Activated CD4-positive, alpha-beta T cell treated with anti-CD3 and anti-CD28 coated beads for 1 hour (primary cell): ENCODE measurements around the gene LYSMD1.
"Not testable (repeated sequence)": the region's sequence is repeated elsewhere in the genome, so short reads cannot be mapped to it uniquely, and the experiment has no call there.

Source experiments
- DNase-seq: peaks from one replicate; pipeline ENCODE4 v3.0.0-alpha.2; 2020

The LYSMD1 gene

GRCh38 chr1:151165738-151166504 lies at the start of gene LYSMD1, which contains the start of gene SCNM1:
Gene LYSMD1 (minus strand): TSS chr1:151165902. CDS start chr1:151165258, 644 bp downstream.
Gene SCNM1 (plus strand): TSS chr1:151166144. CDS start chr1:151166153, 9 bp downstream.
- DNase-seq = peak; percentile 92

GRCh38 chr1:151213560-151213959 lies 47.9 kb upstream of the LYSMD1 start:
- DNase-seq = no peak

GRCh38 chr1:151211972-151212705 lies 46.4 kb upstream of the LYSMD1 start:
- DNase-seq = no peak

GRCh38 chr1:151210830-151211229 lies 45.1 kb upstream of the LYSMD1 start:
- DNase-seq = no peak

- not testable (repeated sequence) for DNase-seq
Observed at GRCh38 chr1:151205381-151205965, 39.8 kb upstream of the LYSMD1 start.

GRCh38 chr1:151199873-151200581 lies 34.3 kb upstream of the LYSMD1 start:
- DNase-seq = no peak

- peak; percentile 98 for DNase-seq
Observed at GRCh38 chr1:151198254-151199127, 32.8 kb upstream of the LYSMD1 start, which contains the start of gene PIP5K1A. Gene PIP5K1A (plus strand): TSS chr1:151198552. CDS start chr1:151198997, 445 bp downstream.

- DNase-seq = no peak
Observed at GRCh38 chr1:151197863-151198253, 32.2 kb upstream of the LYSMD1 start.

- no peak for DNase-seq
Observed at GRCh38 chr1:151196292-151196800, 30.6 kb upstream of the LYSMD1 start.

- not testable (repeated sequence) for DNase-seq
Observed at GRCh38 chr1:151194894-151195594, 29.3 kb upstream of the LYSMD1 start.

- DNase-seq = no peak
Observed at GRCh38 chr1:151193856-151194255, 28.2 kb upstream of the LYSMD1 start.

GRCh38 chr1:151193304-151193703 lies 27.6 kb upstream of the LYSMD1 start:
- no peak for DNase-seq

GRCh38 chr1:151192047-151192446 lies 26.3 kb upstream of the LYSMD1 start:
- DNase-seq = no peak

- peak; percentile 75 for DNase-seq
Observed at GRCh38 chr1:151189637-151190445, 24.1 kb upstream of the LYSMD1 start, which contains the start of gene VPS72. Gene VPS72 (minus strand): TSS chr1:151190197. CDS start chr1:151190121, 76 bp downstream.

- DNase-seq = not testable (repeated sequence)
Observed at GRCh38 chr1:151188667-151189066, 23.0 kb upstream of the LYSMD1 start.

GRCh38 chr1:151187205-151187604 lies 21.5 kb upstream of the LYSMD1 start:
- DNase-seq = no peak

- DNase-seq = no peak
Observed at GRCh38 chr1:151184211-151184610, 18.5 kb upstream of the LYSMD1 start.

GRCh38 chr1:151176514-151177045 lies 10.9 kb upstream of the LYSMD1 start:
- no peak for DNase-seq

GRCh38 chr1:151175863-151176262 lies 10.2 kb upstream of the LYSMD1 start, which contains the start of gene TMOD4:
Gene TMOD4 (minus strand): TSS chr1:151175981. CDS start chr1:151174875, 1,106 bp downstream.
- no peak for DNase-seq
